ENCODE measurements around the gene CASK. TPM values are rescaled to one million over a fixed set of nuclear protein-coding genes. Genes with fewer than 3 reads are reported as not detected.

CASK gene
- total RNA-seq, 4 donors from 2014 or later: 21.3 to 28.7 (median 24.0) TPM

GRCh38 chrX:41529221-41529620 lies 394.1 kb downstream of the CASK start:
- Histone ChIP-seq H3K4me1 (peaks cover 0 to 8% (median 1%) of the 10 kb centered on the region in 4 donors), H3K27ac (replicated peaks in 1 of 4) (no peak overlapping the region), H3K27me3 (no peaks in the 10 kb centered on the region), H3K9me3 (no peaks in the 10 kb centered on the region), H3K36me3 (peaks cover 0 to 29% (median 12%) of the 10 kb centered on the region in 4 donors), H3K4me3 (no peak overlapping the region)
- intact Hi-C loops (cut with DNase I): no loop called here
- DNase-seq (ENCODE audit: extremely low spot score): no peak
- WGBS: 88% methylated on average over 11 of the region's 11 CpGs
- TF ChIP-seq POLR2AphosphoS5 (IDR thresholded peaks at IDR 0.05) (no peak), POLR2A (IDR thresholded peaks at IDR 0.05; ENCODE audit: low read depth) (no peak), CTCF (IDR thresholded peaks at IDR 0.05) (no peak), EP300 (IDR thresholded peaks at IDR 0.05) (no peak)

GRCh38 chrX:41528784-41529183 lies 394.6 kb downstream of the CASK start:
- TF ChIP-seq EP300 (IDR thresholded peaks at IDR 0.05) (no peak), CTCF (IDR thresholded peaks at IDR 0.05) (no peak), POLR2AphosphoS5 (IDR thresholded peaks at IDR 0.05) (no peak), POLR2A (IDR thresholded peaks at IDR 0.05; ENCODE audit: low read depth) (no peak)
- 75% methylated on average over 6 of the region's 7 CpGs for WGBS
- Histone ChIP-seq H3K36me3 (peaks cover 0 to 29% (median 12%) of the 10 kb centered on the region in 4 donors), H3K27me3 (no peaks in the 10 kb centered on the region), H3K27ac (replicated peaks in 1 of 4) (no peak overlapping the region), H3K4me3 (no peak overlapping the region), H3K4me1 (peaks cover 0 to 9% (median 1%) of the 10 kb centered on the region in 4 donors), H3K9me3 (no peaks in the 10 kb centered on the region)
- intact Hi-C loops (cut with DNase I): no loop called here
- DNase-seq (ENCODE audit: extremely low spot score): no peak

GRCh38 chrX:41526925-41527324 lies 396.4 kb downstream of the CASK start:
- Histone ChIP-seq H3K36me3 (peaks cover 0 to 38% (median 12%) of the 10 kb centered on the region in 4 donors), H3K9me3 (no peaks in the 10 kb centered on the region), H3K27ac (replicated peaks in 1 of 4) (no peak overlapping the region), H3K27me3 (no peaks in the 10 kb centered on the region), H3K4me1 (peaks cover 0 to 9% (median 1%) of the 10 kb centered on the region in 4 donors), H3K4me3 (no peak overlapping the region)
- TF ChIP-seq POLR2AphosphoS5 (IDR thresholded peaks at IDR 0.05): no peak
- TF ChIP-seq EP300 (IDR thresholded peaks at IDR 0.05): no peak
- no peak for TF ChIP-seq CTCF (IDR thresholded peaks at IDR 0.05)
- no peak for TF ChIP-seq POLR2A (IDR thresholded peaks at IDR 0.05; ENCODE audit: low read depth)
- intact Hi-C loops (cut with DNase I): no loop called here
- WGBS: 77% methylated on average over 5 of the region's 5 CpGs
- DNase-seq (ENCODE audit: extremely low spot score): no peak

GRCh38 chrX:41526271-41526670 lies 397.1 kb downstream of the CASK start:
- TF ChIP-seq POLR2AphosphoS5 (IDR thresholded peaks at IDR 0.05): no peak
- TF ChIP-seq POLR2A (IDR thresholded peaks at IDR 0.05; ENCODE audit: low read depth): no peak
- TF ChIP-seq EP300 (IDR thresholded peaks at IDR 0.05): no peak
- no peak for TF ChIP-seq CTCF (IDR thresholded peaks at IDR 0.05)
- Histone ChIP-seq H3K27me3 (no peaks in the 10 kb centered on the region), H3K27ac (replicated peaks in 1 of 4) (no peak overlapping the region), H3K4me1 (peaks cover 0 to 9% (median 1%) of the 10 kb centered on the region in 4 donors), H3K9me3 (no peaks in the 10 kb centered on the region), H3K4me3 (no peak overlapping the region), H3K36me3 (peaks cover 0 to 36% (median 12%) of the 10 kb centered on the region in 4 donors)
- no peak for DNase-seq (ENCODE audit: extremely low spot score)
- 88% methylated on average over 2 of the region's 2 CpGs for WGBS
- intact Hi-C loops (cut with DNase I): no loop called here

- TF ChIP-seq POLR2AphosphoS5 (IDR thresholded peaks at IDR 0.05) (no peak), CTCF (IDR thresholded peaks at IDR 0.05) (no peak), EP300 (IDR thresholded peaks at IDR 0.05) (no peak), POLR2A (IDR thresholded peaks at IDR 0.05; ENCODE audit: low read depth) (no peak)
- no peaks in the 10 kb centered on the region for H3K9me3 ChIP-seq
- intact Hi-C loops (cut with DNase I): no loop called here
- WGBS: 71% methylated on average over 4 of the region's 4 CpGs
- no peak overlapping the region for H3K27ac ChIP-seq (replicated peaks in 1 of 4)
- no peaks in the 10 kb centered on the region for H3K27me3 ChIP-seq
- no peak for DNase-seq (ENCODE audit: extremely low spot score)
- peaks cover 0 to 9% (median 1%) of the 10 kb centered on the region in 4 donors for H3K4me1 ChIP-seq
- H3K4me3 ChIP-seq: no peak overlapping the region
- peaks cover 0 to 8% (median 0%) of the 10 kb centered on the region in 4 donors for H3K36me3 ChIP-seq
These were observed 400.7 kb downstream of the CASK start for GRCh38 chrX:41522671-41523070.
